HepG2 (cell line): ENCODE measurements around the gene TBX21. TPM values are rescaled to one million over a fixed set of nuclear protein-coding genes. Genes with fewer than 3 reads are reported as not detected.

Experiments
- ATAC-seq: fragments of 200-7000 bp; cut with Tn5 transposase; 3 replicates; pipeline ENCODE4 v1.9.1; 2020; ENCODE audit warnings: mild to moderate bottlenecking, moderate library complexity
- BruUV-seq: library from RNA; stranded (reverse); fragments of 400-500 nt; replicated peaks from 2 replicates; lab custom pipeline; 2021; lab: Mats Ljungman, UMichigan
- CTCF ChIA-PET: fragments of 300-600 bp; formaldehyde crosslinking; extraction: SDS; loops from one replicate; lab custom pipeline; 2021; ENCODE audit warnings: low total read pairs, inconsistent platforms, low intra/inter-chr PET ratio; lab: Yijun Ruan, JAX
- POLR2A ChIA-PET: fragments of 350-600 bp; sonication (Branson Sonifier 250); formaldehyde crosslinking; loops from one replicate; lab custom pipeline; 2020; ENCODE audit warnings: antibody characterized with exemption, inconsistent platforms; lab: Yijun Ruan, JAX
- DNase-seq: peaks from one replicate; pipeline ENCODE4 v3.0.0-alpha.2; 2015; ENCODE audit warnings: low spot score
- FAIRE-seq: peaks from 3 replicates; lab custom pipeline; 2011; peaks lifted over from hg19 to GRCh38; lab: Jason Lieb, UNC
- H2AFZ ChIP-seq: one replicate; pipeline ENCODE4 v1.6.1; 2011; ENCODE audit warnings: low read length, inconsistent platforms
- H3K27ac ChIP-seq: fragments of 300-600 bp; 3 replicates; pipeline ENCODE4 v1.8.0; 2011; ENCODE audit warnings: mixed run types, mild to moderate bottlenecking, mixed read lengths, low read length, inconsistent platforms; ENCODE audit not compliant: insufficient read depth; ENCODE audit errors: extremely low read length
- H3K27me3 ChIP-seq, 2 experiments: fragments of 200-600 bp in 1 of 2; 2 replicates in 1 of 2; 3 replicates in 1 of 2; pipeline versions ENCODE4 v1.6.0 to v1.8.0; 2011; ENCODE audit warnings: low read length in 2 of 2, mild to moderate bottlenecking in 2 of 2, moderate library complexity in 2 of 2, inconsistent platforms in 1 of 2; ENCODE audit not compliant: insufficient read depth in 2 of 2, control insufficient read depth in 1 of 2
- H3K36me3 ChIP-seq, 2 experiments: fragments of 200-600 bp in 1 of 2; replicated peaks in 1 of 2; 2 replicates in 1 of 2; 3 replicates in 1 of 2; pipeline versions ENCODE4 v1.5.1 to v1.8.0; 2011; ENCODE audit warnings: low read length in 2 of 2, inconsistent platforms in 1 of 2; ENCODE audit not compliant: insufficient read depth in 2 of 2, control insufficient read depth in 1 of 2
- H3K4me1 ChIP-seq: 2 replicates; pipeline ENCODE4 v1.5.1; 2012; ENCODE audit warnings: low read length, inconsistent platforms; ENCODE audit not compliant: insufficient read depth
- H3K4me2 ChIP-seq: 2 replicates; pipeline ENCODE4 v1.6.0; 2011; ENCODE audit warnings: low read depth, low read length, inconsistent platforms
- H3K4me3 ChIP-seq, 3 experiments: fragments of 200-600 bp in 1 of 3; sonication (generic), shearing (Covaris generic) in 1 of 3; replicated peaks in 1 of 3; 2 replicates each; pipeline ENCODE4 v1.5.1; 2011 to 2016; ENCODE audit warnings: low read length in 3 of 3, inconsistent platforms in 2 of 3, low read depth in 2 of 3, mild to moderate bottlenecking in 2 of 3, control low read depth in 1 of 3, mixed read lengths in 1 of 3; ENCODE audit not compliant: insufficient read depth in 1 of 3
- H3K79me2 ChIP-seq: one replicate; pipeline ENCODE4 v1.6.1; 2011; ENCODE audit warnings: low read length, inconsistent platforms; ENCODE audit not compliant: insufficient read depth
- H3K9ac ChIP-seq: 2 replicates; pipeline ENCODE4 v1.6.0; 2011; ENCODE audit warnings: mild to moderate bottlenecking, low read depth, low read length, inconsistent platforms; ENCODE audit not compliant: insufficient read depth
- H3K9me3 ChIP-seq: 2 replicates; pipeline ENCODE4 v1.5.1; 2012; ENCODE audit warnings: mild to moderate bottlenecking, low read length
- H4K20me1 ChIP-seq: 2 replicates; pipeline ENCODE4 v1.6.0; 2011; ENCODE audit warnings: inconsistent platforms, mild to moderate bottlenecking, low read length, moderate library complexity; ENCODE audit not compliant: insufficient read depth
- BHLHE40 ChIP-seq: IDR thresholded peaks from 2 replicates; pipeline ENCODE4 v1.6.1; 2011; ENCODE audit warnings: low read length, improper control_type of control experiment
- FOXJ3 ChIP-seq: sonication (generic); formaldehyde crosslinking; IDR thresholded peaks from 2 replicates; pipeline ENCODE4 v1.4.0; 2020; ENCODE audit warnings: missing genetic modification reagents, mild to moderate bottlenecking, borderline replicate concordance
- GABPA ChIP-seq, 2 experiments: IDR thresholded peaks; 2 replicates each; pipeline ENCODE4 v1.6.1; 2011 to 2016; ENCODE audit warnings: low read depth in 2 of 2, low read length in 1 of 2, missing biosample characterization in 1 of 2, missing genetic modification characterization in 1 of 2
- GATAD2A ChIP-seq: IDR thresholded peaks from 2 replicates; pipeline ENCODE4 v1.6.1; 2016
- HMG20B ChIP-seq: conservative IDR thresholded peaks from 2 replicates; pipeline ENCODE4 v1.6.1; 2016; ENCODE audit warnings: missing genetic modification reagents, missing compliant biosample characterization
- HMGA1 ChIP-seq: sonication (generic); formaldehyde crosslinking; conservative IDR thresholded peaks from 2 replicates; pipeline ENCODE4 v1.4.0; 2020; ENCODE audit warnings: missing genetic modification reagents
- NFAT5 ChIP-seq: sonication (generic); formaldehyde crosslinking; IDR thresholded peaks from 2 replicates; pipeline ENCODE4 v1.4.0; 2020; ENCODE audit warnings: missing genetic modification reagents
- ONECUT2 ChIP-seq: sonication (generic); formaldehyde crosslinking; IDR thresholded peaks from 2 replicates; pipeline ENCODE4 v1.4.0; 2020; ENCODE audit warnings: missing genetic modification reagents
- RBM22 ChIP-seq: fragments of 200-400 bp; formaldehyde crosslinking; optimal IDR thresholded peaks from 2 replicates; pipeline ENCODE3; 2017; ENCODE audit warnings: mild to moderate bottlenecking, low read length, moderate library complexity
- SNAI1 ChIP-seq: sonication (generic); formaldehyde crosslinking; IDR thresholded peaks from 2 replicates; pipeline ENCODE4 v1.5.0; 2020; ENCODE audit warnings: mild to moderate bottlenecking, missing genetic modification reagents, borderline replicate concordance
- SUZ12 ChIP-seq: fragments of 150-350 bp; IDR thresholded peaks from 2 replicates; pipeline ENCODE4 v1.6.1; 2014; ENCODE audit warnings: low read depth, low read length
- U2AF1 ChIP-seq: fragments of 200-400 bp; formaldehyde crosslinking; optimal IDR thresholded peaks from 2 replicates; pipeline ENCODE3; 2017; ENCODE audit warnings: mild to moderate bottlenecking, low read depth, low read length
- ZFAT ChIP-seq: sonication (generic); formaldehyde crosslinking; conservative IDR thresholded peaks from 2 replicates; pipeline ENCODE4 v1.8.1; 2023; ENCODE audit warnings: missing genetic modification reagents, inconsistent platforms
- ZKSCAN8 ChIP-seq: IDR thresholded peaks from 2 replicates; pipeline ENCODE4 v1.6.1; 2016; ENCODE audit warnings: borderline replicate concordance, missing genetic modification reagents, missing compliant biosample characterization
- ZNF326 ChIP-seq: sonication (generic); formaldehyde crosslinking; IDR thresholded peaks from 2 replicates; pipeline ENCODE4 v1.4.0; 2020; ENCODE audit warnings: missing genetic modification reagents, borderline replicate concordance
- ZNF33B ChIP-seq: sonication (generic); formaldehyde crosslinking; IDR thresholded peaks from 2 replicates; pipeline ENCODE4 v1.5.1; 2020; ENCODE audit warnings: mild to moderate bottlenecking, missing genetic modification reagents
- ZNF446 ChIP-seq: sonication (generic); formaldehyde crosslinking; IDR thresholded peaks from 2 replicates; pipeline ENCODE4 v1.5.0; 2020; ENCODE audit warnings: mild to moderate bottlenecking, missing genetic modification reagents
- ZSCAN30 ChIP-seq: sonication (generic); formaldehyde crosslinking; IDR thresholded peaks from 2 replicates; pipeline ENCODE4 v1.5.0; 2020; ENCODE audit warnings: mild to moderate bottlenecking, missing genetic modification reagents
- WGBS: methylation state at CpG from one replicate; pipeline ENCODE4 v1.1.6; 2017; ENCODE audit warnings: low lambda C conversion rate; 5-methylcytosine and 5-hydroxymethylcytosine counted together
- in situ Hi-C: cut with HindIII; loops from 2 replicates; pipeline ENCODE4 v1.10.0; 2017; ENCODE audit warnings: low pct_unique_long_range_greater_than_20kb; ENCODE audit not compliant: extremely low pct_ligation_motif_present
- intact Hi-C: fragments of 100-400 bp; cut with micrococcal nuclease; formaldehyde crosslinking; loops from one replicate; pipeline ENCODE4 v1.10.0; 2022; ENCODE audit not compliant: unreplicated experiment
- polyA plus RNA-seq, 8 experiments: library from polyadenylated mRNA; depleted of rRNA in 3 of 8; stranded (reverse) in 7 of 8; unstranded in 1 of 8; fragments of >200 nt; fragmentation: Illumina TruSeq in 4 of 8; extraction: Trizol in 4 of 8; gene quantifications; 2 replicates each; pipeline versions ENCODE4 v1.2.1 to v1.2.3, GENCODE V29; 2011 to 2016; ENCODE audit warnings: low read depth in 4 of 8, missing spikeins in 1 of 8, mixed read lengths in 1 of 8; ENCODE audit not compliant: insufficient read depth in 1 of 8
- total RNA-seq, 5 experiments: library from RNA; depleted of rRNA; stranded (reverse); fragments of >200 nt; fragmentation: Illumina TruSeq; extraction: Trizol; gene quantifications; 2 replicates each; pipeline ENCODE4 v1.2.3, GENCODE V29; 2016; ENCODE audit warnings: low read depth in 1 of 5

Gene TBX21
- total and polyA plus RNA-seq, 2 of the 13 experiments (the other 11 are each of a cell fraction or from before 2014, with no cell fraction given) = not detected

DNA sequence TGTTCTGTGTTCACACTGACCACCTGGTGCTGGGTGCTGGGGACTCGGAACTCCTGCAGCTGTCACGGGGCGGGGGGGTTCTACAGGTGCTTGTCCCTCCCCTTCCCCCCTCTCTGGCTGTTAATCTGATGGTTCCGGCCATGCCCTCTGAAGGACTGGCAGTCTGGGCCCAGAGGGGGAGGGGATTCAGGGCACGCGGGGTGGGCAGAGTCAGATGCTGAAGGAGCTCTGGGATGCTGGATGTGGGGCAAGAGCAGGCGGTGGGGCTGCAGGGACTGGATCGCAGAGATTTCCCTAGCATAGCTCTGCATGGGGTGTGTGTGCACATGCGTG is 5.4 kb upstream of the TBX21 start:
- Histone ChIP-seq H3K27me3 (peaks cover 21 to 93% of the 10 kb centered on the region in 2 experiments; a peak in 4 of 5 replicates), H3K4me3 (no peak overlapping the region), H3K4me1 (peaks cover 3% of the 10 kb centered on the region; the same call in 1 of the 2 replicates), H3K9ac (no peak overlapping the region), H3K4me2 (no peak overlapping the region), H3K27ac (no peak overlapping the region), H3K9me3 (no peaks in the 10 kb centered on the region), H4K20me1 (no peaks in the 10 kb centered on the region; the same call in 1 of the 2 replicates), H3K36me3 (no peaks in the 10 kb centered on the region), H2AFZ (no peak overlapping the region), H3K79me2 (no peaks in the 10 kb centered on the region)
- TF ChIP-seq ZNF33B (CRISPR knock-in tag) = no peak
- no peak for TF ChIP-seq SNAI1 (CRISPR knock-in tag)
- TF ChIP-seq BHLHE40 = no peak
- no peak for TF ChIP-seq HMGA1
- TF ChIP-seq ZNF446 (CRISPR knock-in tag) = no peak
- TF ChIP-seq RBM22 = no peak
- TF ChIP-seq ONECUT2 (CRISPR knock-in tag) = no peak
- TF ChIP-seq ZKSCAN8 (CRISPR knock-in tag) = no peak
- no peak for TF ChIP-seq HMG20B
- TF ChIP-seq GABPA (IDR thresholded peaks at IDR 0.05; ENCODE audit: low read depth, low read length) = no peak
- no peak for TF ChIP-seq GABPA (CRISPR knock-in tag; IDR thresholded peaks at IDR 0.05; ENCODE audit: low read depth)
- TF ChIP-seq SUZ12 = no peak
- no peak for TF ChIP-seq U2AF1
- TF ChIP-seq FOXJ3 (CRISPR knock-in tag) = no peak
- TF ChIP-seq NFAT5 (CRISPR knock-in tag) = no peak
- no peak for TF ChIP-seq GATAD2A (CRISPR knock-in tag)
- TF ChIP-seq ZSCAN30 (CRISPR knock-in tag) = no peak
- no peak for TF ChIP-seq ZNF326 (CRISPR knock-in tag)
- TF ChIP-seq ZFAT = no peak
- CTCF ChIA-PET = no interaction called here
- 25% methylated on average over 8 of the region's 9 CpGs for WGBS
- DNase-seq (no peak), FAIRE-seq (no peak), ATAC-seq (no peak)
- POLR2A ChIA-PET = no interaction called here
- in situ Hi-C loops (no loop called here), intact Hi-C loops (no loop called here)
- no TSS peak for BruUV-seq
